ENCODE measurements around the gene MEIS3.

The MEIS3 gene

DNA sequence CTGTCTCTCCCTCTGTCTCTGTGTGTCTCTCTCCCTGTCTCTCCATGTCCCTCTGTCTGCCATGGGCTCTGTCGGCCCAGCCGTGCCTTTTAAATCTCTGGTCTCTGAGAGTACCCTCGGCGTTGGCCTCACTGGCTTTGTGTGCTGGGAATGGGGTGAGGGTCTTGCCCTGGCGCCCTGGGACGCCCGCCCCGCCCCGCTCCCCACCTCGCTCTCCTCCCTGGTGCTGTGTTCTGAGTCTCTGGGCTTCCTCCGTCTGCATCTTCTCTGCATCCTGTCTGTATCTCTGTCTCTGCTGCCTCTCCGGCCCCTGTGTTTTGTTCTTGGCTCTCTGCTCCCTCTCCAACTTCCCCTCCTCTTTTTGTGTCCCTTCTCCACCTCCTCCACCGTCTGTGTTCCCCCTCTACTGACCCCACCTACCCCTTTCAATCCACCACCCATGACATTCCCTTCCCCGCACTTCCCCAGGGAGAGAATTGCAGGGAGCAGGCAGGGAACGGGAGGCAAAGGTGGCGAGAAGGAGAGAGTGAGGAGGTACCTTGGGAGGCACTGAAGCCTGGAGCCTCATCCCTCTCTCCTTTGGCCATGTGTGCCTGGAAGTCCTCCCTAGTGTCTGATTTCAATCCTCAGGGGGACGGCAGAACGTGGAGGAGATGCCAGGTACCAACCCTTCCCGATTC lies 4.0 kb upstream of the MEIS3 start:
- Histone ChIP-seq H3K4me3 (ENCODE audit: low read depth, low read length) (no peak overlapping the region), H3K27ac (ENCODE audit: low read depth, low read length) (no peak overlapping the region), H3K79me2 (ENCODE audit: control insufficient read depth, insufficient read depth, low read length, unreplicated experiment) (no peaks in the 10 kb centered on the region), H3K36me3 (ENCODE audit: insufficient read depth, low read length) (no peaks in the 10 kb centered on the region), H3K4me1 (ENCODE audit: control insufficient read depth, insufficient read depth, low read length, unreplicated experiment) (no peaks in the 10 kb centered on the region), H2AFZ (ENCODE audit: low read length, unreplicated experiment) (no peak overlapping the region), H3K27me3 (ENCODE audit: insufficient read depth, low read length) (peaks cover 40% of the 10 kb centered on the region)

DNA sequence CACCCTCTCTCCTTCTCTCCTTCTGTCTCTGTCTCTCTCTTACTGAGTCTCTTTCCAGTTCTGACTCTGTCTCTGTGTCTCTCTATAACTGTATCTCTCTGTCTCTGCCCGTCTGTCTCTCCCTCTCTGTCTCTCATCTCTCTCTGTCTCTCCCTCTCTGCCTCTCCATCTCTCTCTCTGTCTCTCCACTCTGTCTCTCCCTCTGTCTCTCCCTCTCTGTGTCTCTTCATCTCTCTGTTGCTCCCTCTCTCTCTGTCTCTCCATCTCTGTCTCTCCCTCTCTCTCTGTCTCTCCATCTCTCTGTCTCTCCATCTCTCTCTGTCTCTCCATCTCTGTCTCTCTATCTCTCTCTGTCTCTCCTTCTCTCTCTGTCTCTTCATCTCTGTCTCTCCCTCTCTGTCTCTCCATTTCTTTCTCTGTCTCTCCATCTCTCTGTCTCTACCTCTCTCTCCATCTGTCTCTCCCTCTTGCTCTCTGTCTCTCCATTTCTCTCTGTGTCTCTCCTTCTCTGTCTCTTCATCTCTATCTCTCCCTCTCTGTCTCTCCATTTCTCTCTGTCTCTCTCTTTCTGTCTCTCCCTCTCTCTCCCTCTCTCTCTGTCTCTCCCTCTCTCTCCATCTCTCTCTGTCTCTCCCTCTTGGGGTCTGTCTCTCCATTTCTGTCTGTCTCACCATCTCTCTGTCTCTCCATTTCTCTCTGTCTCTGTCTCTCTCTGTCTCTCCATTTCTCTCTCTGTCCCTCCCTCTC lies 3.3 kb upstream of the MEIS3 start:
- H3K27ac ChIP-seq (ENCODE audit: low read depth, low read length), result no peak overlapping the region
- H2AFZ ChIP-seq (ENCODE audit: low read length, unreplicated experiment), result no peak overlapping the region
- no peaks in the 10 kb centered on the region for H3K4me1 ChIP-seq (ENCODE audit: control insufficient read depth, insufficient read depth, low read length, unreplicated experiment)
- H3K27me3 ChIP-seq (ENCODE audit: insufficient read depth, low read length), result peaks cover 40% of the 10 kb centered on the region
- peak overlapping the region; percentile 3; the same call in 1 of the 2 replicates for H3K4me3 ChIP-seq (ENCODE audit: low read depth, low read length)
- H3K79me2 ChIP-seq (ENCODE audit: control insufficient read depth, insufficient read depth, low read length, unreplicated experiment), result peaks cover under 1% of the 10 kb centered on the region
- no peaks in the 10 kb centered on the region for H3K36me3 ChIP-seq (ENCODE audit: insufficient read depth, low read length)

DNA sequence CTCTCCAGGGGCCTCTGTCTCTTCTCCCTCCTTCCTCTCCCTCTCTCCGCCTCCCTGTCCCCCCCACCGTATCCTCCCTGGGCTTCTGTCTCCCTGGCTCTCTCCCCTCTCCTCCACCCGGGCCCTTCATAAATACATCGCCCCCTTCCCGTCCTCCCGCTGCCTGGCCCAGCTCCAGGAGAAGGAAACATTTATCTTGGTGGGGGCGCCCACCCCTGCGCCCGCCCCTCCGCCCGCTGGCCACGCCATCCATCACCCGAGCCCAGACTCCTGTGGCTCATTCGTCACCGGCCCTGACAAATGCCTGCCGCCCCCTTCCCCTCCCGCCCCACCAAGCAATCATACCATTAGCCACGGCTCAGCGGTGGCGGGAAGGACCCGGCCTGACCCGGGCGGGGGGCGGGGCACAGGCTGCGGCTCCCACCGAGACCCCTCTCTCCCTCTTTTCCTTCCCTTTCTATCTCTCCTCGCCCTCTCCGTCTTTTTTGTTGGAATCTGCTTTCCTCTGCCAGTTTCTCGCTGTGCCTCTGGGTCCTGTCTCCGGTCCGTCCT lies 2.6 kb upstream of the MEIS3 start:
- H3K4me3 ChIP-seq (ENCODE audit: low read depth, low read length), result peak overlapping the region; percentile 3; the same call in 1 of the 2 replicates
- H3K36me3 ChIP-seq (ENCODE audit: insufficient read depth, low read length), result no peaks in the 10 kb centered on the region
- peaks cover 40% of the 10 kb centered on the region for H3K27me3 ChIP-seq (ENCODE audit: insufficient read depth, low read length)
- no peak overlapping the region for H2AFZ ChIP-seq (ENCODE audit: low read length, unreplicated experiment)
- H3K27ac ChIP-seq (ENCODE audit: low read depth, low read length), result no peak overlapping the region
- H3K79me2 ChIP-seq (ENCODE audit: control insufficient read depth, insufficient read depth, low read length, unreplicated experiment), result peaks cover 3% of the 10 kb centered on the region
- H3K4me1 ChIP-seq (ENCODE audit: control insufficient read depth, insufficient read depth, low read length, unreplicated experiment), result no peaks in the 10 kb centered on the region

DNA sequence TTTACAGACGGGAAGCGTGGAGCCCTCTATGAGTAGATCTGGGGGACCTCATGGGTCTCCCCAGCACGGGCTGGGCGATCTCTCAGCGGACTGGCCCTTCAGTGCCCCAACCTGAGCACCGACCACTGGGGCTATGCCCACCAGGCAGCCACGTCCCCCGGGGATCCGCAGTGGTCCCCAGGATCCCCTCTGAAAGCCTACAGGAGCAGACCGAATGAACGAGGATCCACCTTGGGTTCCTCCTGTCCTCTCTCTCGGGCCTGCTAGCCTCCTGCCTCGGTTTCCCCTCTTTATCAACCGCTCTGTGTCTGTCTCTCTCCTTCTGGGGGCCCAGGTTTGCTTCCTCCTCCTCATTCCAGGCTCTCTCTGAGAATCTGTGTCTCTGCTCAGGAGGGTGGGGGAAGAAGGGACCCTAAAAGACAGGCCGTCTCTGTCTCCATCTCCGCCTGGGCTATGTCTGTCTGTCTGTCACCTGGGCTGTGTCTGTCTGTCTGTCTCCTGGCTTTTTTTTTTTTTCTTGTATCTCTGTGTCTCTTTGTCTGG lies 2.0 kb upstream of the MEIS3 start:
- Histone ChIP-seq H3K79me2 (ENCODE audit: control insufficient read depth, insufficient read depth, low read length, unreplicated experiment) (peaks cover 3% of the 10 kb centered on the region), H3K36me3 (ENCODE audit: insufficient read depth, low read length) (no peaks in the 10 kb centered on the region), H3K27me3 (ENCODE audit: insufficient read depth, low read length) (peaks cover 40% of the 10 kb centered on the region), H3K4me1 (ENCODE audit: control insufficient read depth, insufficient read depth, low read length, unreplicated experiment) (no peaks in the 10 kb centered on the region), H3K4me3 (ENCODE audit: low read depth, low read length) (no peak overlapping the region), H2AFZ (ENCODE audit: low read length, unreplicated experiment) (no peak overlapping the region), H3K27ac (ENCODE audit: low read depth, low read length) (no peak overlapping the region)

DNA sequence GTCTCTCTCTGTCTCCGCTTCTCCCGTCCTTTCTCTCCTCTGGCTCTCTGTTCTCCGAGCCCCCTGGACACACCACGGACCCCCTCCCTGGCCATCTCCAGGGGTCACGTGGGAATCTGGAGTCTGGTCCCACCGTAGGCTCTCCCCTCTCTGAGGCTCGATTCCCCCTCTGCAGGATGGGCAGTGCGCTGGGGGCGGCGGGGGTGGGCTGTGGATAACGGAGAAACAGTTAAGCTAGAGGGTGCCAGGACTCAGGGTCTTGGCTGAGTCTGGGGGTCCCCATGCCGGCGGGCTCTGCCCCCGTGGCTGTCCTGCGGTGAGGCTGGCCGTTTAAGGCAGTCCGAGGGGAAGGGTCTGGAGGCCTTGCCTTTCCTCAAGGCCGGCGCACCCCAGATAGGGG lies 462 bp upstream of the MEIS3 start:
- H3K4me3 ChIP-seq (ENCODE audit: low read depth, low read length), result no peak overlapping the region
- H3K27ac ChIP-seq (ENCODE audit: low read depth, low read length), result no peak overlapping the region
- H3K36me3 ChIP-seq (ENCODE audit: insufficient read depth, low read length), result no peaks in the 10 kb centered on the region
- no peak overlapping the region for H2AFZ ChIP-seq (ENCODE audit: low read length, unreplicated experiment)
- H3K4me1 ChIP-seq (ENCODE audit: control insufficient read depth, insufficient read depth, low read length, unreplicated experiment), result no peaks in the 10 kb centered on the region
- peaks cover 3% of the 10 kb centered on the region for H3K79me2 ChIP-seq (ENCODE audit: control insufficient read depth, insufficient read depth, low read length, unreplicated experiment)
- peaks cover 40% of the 10 kb centered on the region for H3K27me3 ChIP-seq (ENCODE audit: insufficient read depth, low read length)

DNA sequence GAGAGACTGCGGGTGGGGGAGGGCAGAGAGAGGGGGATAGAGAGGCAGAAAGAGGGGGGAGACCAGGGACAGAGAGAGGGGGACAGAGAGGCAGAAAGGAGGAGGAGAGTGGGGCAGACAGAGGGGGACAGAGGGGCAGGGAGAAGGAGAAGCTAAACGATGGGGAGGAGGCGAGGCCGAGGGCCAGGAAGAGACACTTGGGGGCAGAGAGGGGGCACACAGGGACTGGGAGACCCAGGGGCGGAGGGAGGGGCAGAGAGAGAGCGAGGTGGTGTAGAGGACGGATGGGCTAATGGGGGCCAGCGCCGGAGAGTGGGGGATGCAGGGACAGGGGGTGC lies 666 bp downstream of the MEIS3 start:
- peaks cover 3% of the 10 kb centered on the region for H3K79me2 ChIP-seq (ENCODE audit: control insufficient read depth, insufficient read depth, low read length, unreplicated experiment)
- peaks cover 37% of the 10 kb centered on the region for H3K27me3 ChIP-seq (ENCODE audit: insufficient read depth, low read length)
- no peaks in the 10 kb centered on the region for H3K36me3 ChIP-seq (ENCODE audit: insufficient read depth, low read length)
- H3K4me1 ChIP-seq (ENCODE audit: control insufficient read depth, insufficient read depth, low read length, unreplicated experiment), result no peaks in the 10 kb centered on the region
- no peak overlapping the region for H2AFZ ChIP-seq (ENCODE audit: low read length, unreplicated experiment)
- H3K4me3 ChIP-seq (ENCODE audit: low read depth, low read length), result peak overlapping the region; percentile 78
- H3K27ac ChIP-seq (ENCODE audit: low read depth, low read length), result no peak overlapping the region

DNA sequence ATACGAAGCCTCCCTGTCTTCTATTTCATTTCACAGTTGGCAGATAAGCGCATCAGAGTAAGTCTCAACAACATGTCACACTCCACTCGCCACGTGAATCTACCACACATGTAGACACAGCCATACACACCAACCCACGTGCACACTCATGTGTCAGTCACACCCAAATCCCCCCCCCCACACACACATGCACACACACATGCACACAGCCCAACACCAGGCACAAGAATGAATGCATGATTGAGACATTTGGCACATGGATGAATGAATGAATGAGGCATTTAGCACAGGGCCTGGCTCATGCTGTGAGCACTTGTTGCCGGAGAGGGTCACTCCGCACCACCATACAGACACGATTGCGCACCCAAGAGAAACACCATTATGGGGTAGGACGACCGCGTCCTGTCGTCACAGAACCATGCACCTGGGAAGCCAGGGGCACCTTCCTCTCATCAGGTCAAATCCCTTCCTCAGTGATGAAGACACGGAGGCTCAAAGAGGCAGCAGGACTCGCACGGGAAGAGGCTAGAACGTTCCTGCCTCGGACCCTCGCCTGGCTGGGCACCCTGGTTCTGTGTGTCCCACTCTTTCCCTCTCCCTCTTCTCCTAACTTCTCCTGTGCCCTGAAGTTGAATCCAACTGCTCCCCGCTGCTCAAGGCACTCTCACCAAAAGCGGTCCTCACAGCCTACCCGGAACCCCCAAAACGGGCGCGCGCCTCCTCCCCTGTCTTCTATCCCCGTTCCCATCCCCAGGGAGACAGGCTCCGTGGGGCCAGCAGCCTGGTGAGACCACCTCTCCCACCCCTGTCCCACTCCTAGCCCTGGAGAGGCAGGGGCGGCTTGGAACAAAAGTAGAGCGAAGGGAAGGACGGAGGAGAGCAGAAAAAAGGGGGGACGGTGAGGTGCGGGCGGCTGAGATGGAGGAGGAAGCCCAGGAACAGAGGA lies 1.3 kb downstream of the MEIS3 start:
- peak overlapping the region; percentile 78 for H3K4me3 ChIP-seq (ENCODE audit: low read depth, low read length)
- no peaks in the 10 kb centered on the region for H3K36me3 ChIP-seq (ENCODE audit: insufficient read depth, low read length)
- H3K4me1 ChIP-seq (ENCODE audit: control insufficient read depth, insufficient read depth, low read length, unreplicated experiment), result no peaks in the 10 kb centered on the region
- H2AFZ ChIP-seq (ENCODE audit: low read length, unreplicated experiment), result no peak overlapping the region
- peaks cover 3% of the 10 kb centered on the region for H3K79me2 ChIP-seq (ENCODE audit: control insufficient read depth, insufficient read depth, low read length, unreplicated experiment)
- no peak overlapping the region for H3K27ac ChIP-seq (ENCODE audit: low read depth, low read length)
- H3K27me3 ChIP-seq (ENCODE audit: insufficient read depth, low read length), result peaks cover 30% of the 10 kb centered on the region

DNA sequence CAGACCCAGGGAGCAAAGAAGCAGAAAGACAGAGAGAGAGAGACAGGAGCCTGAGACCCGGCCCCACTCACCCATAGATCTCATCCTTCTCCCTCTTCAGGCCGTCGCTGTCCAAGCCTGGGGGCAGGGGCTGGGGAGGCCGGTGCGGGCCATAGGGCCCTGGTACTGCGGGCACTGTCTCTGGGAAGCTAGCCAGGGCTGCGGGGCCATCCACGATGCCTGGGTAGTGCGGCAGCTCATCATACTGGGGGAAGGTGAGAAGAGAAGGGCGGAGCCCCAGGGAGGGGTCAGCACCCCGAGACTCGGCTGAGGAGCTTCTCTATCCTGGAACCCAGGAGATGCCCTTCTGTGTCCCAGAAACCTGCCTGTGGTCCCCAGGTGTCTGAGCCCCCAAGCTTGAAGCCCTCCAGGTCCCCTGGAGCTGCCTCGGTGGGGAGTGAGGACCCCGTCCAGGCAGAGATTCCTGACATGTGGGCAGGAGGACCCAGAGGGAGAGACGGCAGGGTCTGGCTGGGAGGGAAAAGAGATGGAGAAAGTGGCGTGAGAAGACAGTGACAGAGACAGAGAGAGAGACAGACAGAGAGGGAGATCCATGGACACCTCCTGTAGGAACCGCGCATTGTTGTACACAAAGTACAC lies 2.1 kb downstream of the MEIS3 start:
- Histone ChIP-seq H3K27me3 (ENCODE audit: insufficient read depth, low read length) (peaks cover 22% of the 10 kb centered on the region), H3K36me3 (ENCODE audit: insufficient read depth, low read length) (no peaks in the 10 kb centered on the region), H3K4me3 (ENCODE audit: low read depth, low read length) (peak overlapping the region; percentile 78), H2AFZ (ENCODE audit: low read length, unreplicated experiment) (no peak overlapping the region), H3K79me2 (ENCODE audit: control insufficient read depth, insufficient read depth, low read length, unreplicated experiment) (peaks cover 3% of the 10 kb centered on the region), H3K4me1 (ENCODE audit: control insufficient read depth, insufficient read depth, low read length, unreplicated experiment) (no peaks in the 10 kb centered on the region), H3K27ac (ENCODE audit: low read depth, low read length) (no peak overlapping the region)

DNA sequence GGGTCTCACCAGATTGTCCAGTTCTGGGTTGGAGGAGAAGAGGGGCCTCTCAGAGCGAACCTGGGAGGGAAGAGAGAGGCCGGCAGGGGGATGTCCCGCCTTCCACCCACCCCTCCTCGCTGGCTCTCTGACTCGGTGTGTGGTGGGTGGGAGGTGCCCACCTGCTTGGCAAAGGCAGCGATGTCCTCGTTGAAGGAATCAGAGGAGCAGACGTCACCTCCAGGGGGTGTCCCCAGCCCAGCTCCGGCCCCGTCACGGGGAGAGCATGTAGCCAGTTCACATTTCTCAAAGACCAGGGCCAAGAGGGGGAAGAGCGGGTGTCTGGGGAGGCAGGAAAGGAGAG lies 2.7 kb downstream of the MEIS3 start:
- H3K27ac ChIP-seq (ENCODE audit: low read depth, low read length), result no peak overlapping the region
- no peaks in the 10 kb centered on the region for H3K36me3 ChIP-seq (ENCODE audit: insufficient read depth, low read length)
- H3K4me3 ChIP-seq (ENCODE audit: low read depth, low read length), result no peak overlapping the region
- peaks cover 19% of the 10 kb centered on the region for H3K27me3 ChIP-seq (ENCODE audit: insufficient read depth, low read length)
- peaks cover 3% of the 10 kb centered on the region for H3K79me2 ChIP-seq (ENCODE audit: control insufficient read depth, insufficient read depth, low read length, unreplicated experiment)
- H2AFZ ChIP-seq (ENCODE audit: low read length, unreplicated experiment), result no peak overlapping the region
- no peaks in the 10 kb centered on the region for H3K4me1 ChIP-seq (ENCODE audit: control insufficient read depth, insufficient read depth, low read length, unreplicated experiment)
